ENCODE data around the gene XCR1. TPM values are rescaled to one million over a fixed set of nuclear protein-coding genes. Genes with fewer than 3 reads are reported as not detected.

XCR1 gene
- total and polyA plus RNA-seq, 2 donors (not counting 1 experiment from before 2014, with no cell fraction given): 0.01 TPM; not detected in 1

GRCh38 chr3:45994419-45995235, 32.7 kb downstream of the XCR1 start:
- Histone ChIP-seq H4K20me1 (ENCODE audit: control insufficient read depth, insufficient read depth, low read length, poor library complexity, severe bottlenecking) (no peaks in the 10 kb centered on the region), H3K79me2 (ENCODE audit: control insufficient read depth, insufficient read depth, low read length) (peaks cover 31% of the 10 kb centered on the region), H3K27me3 (replicated peaks in 1 of 4; ENCODE audit: control extremely low read depth in 1 of 4, control insufficient read depth in 3 of 4, insufficient read depth in 4 of 4, low read length in 3 of 4) (peaks cover 0 to 4% (median 1%) of the 10 kb centered on the region in 4 experiments), H2AFZ (ENCODE audit: insufficient read depth, low read depth, low read length, poor library complexity, severe bottlenecking) (peak overlapping the region; percentile 90), H3K9ac (ENCODE audit: low read length) (peak overlapping the region; percentile 94), H3K4me1 (ENCODE audit: control insufficient read depth in 2 of 2, insufficient read depth in 2 of 2, low read length in 2 of 2) (peaks cover 25 to 49% of the 10 kb centered on the region in 2 donors), H3K27ac (ENCODE audit: low read length in 2 of 2) (peak overlapping the region; percentile 88 to 92), H3K4me2 (replicated peaks; ENCODE audit: low read depth, low read length, poor library complexity, severe bottlenecking) (peak overlapping the region; percentile 95), H3K9me3 (ENCODE audit: control extremely low read depth in 1 of 3, control insufficient read depth in 2 of 3, insufficient read depth in 1 of 3, low read length in 2 of 3) (no peaks in the 10 kb centered on the region), H3K36me3 (replicated peaks in 1 of 2; ENCODE audit: control extremely low read depth in 1 of 2, control insufficient read depth in 1 of 2, extremely low read depth in 1 of 2, insufficient read depth in 2 of 2, low read length in 1 of 2) (no peaks in the 10 kb centered on the region), H3K4me3 (ENCODE audit: control extremely low read depth in 1 of 5, extremely low read depth in 1 of 5, insufficient read depth in 1 of 5, low read depth in 2 of 5, low read length in 4 of 5) (peak overlapping the region; percentile 62 to 98 (median 92))
- ChIA-PET POLR2A (interaction anchor here (0.6 kb wide), 2 partner anchors 33 to 35 kb away, joined by 4 to 7 read pairs; no protein-coding TSS in a partner anchor), CTCF (interaction anchor here (1.0 to 1.7 kb wide), 3 partner anchors 13 to 383 kb away, joined by 3 to 5 read pairs (median 3); no protein-coding TSS in a partner anchor)
- TF ChIP-seq CTCF (IDR thresholded peaks at IDR 0.05): no peak
- no peak for TF ChIP-seq EZH2 (IDR thresholded peaks at IDR 0.05; ENCODE audit: borderline replicate concordance, insufficient read depth, low read depth, low read length, poor library complexity, severe bottlenecking)
- H3K4me1 Mint-ChIP-seq: peaks cover 44% of the 10 kb centered on the region
- intact Hi-C loops (cut with micrococcal nuclease): loop anchor here (1.0 to 5.0 kb wide), 2 partner anchors 152 to 1483 kb away; partner anchors contain the start of genes LZTFL1 and SCAP
- peak overlapping the region; percentile 89 for H3K4me3 Mint-ChIP-seq
- 2% methylated on average over 9 of the region's 16 CpGs for WGBS (ENCODE audit: insufficient coverage)
- DNase-seq: no peak
- ATAC-seq (ENCODE audit: low read depth): no peak
- peak overlapping the region; percentile 92 for H3K27ac Mint-ChIP-seq
- no peaks in the 10 kb centered on the region for H3K9me3 Mint-ChIP-seq (ENCODE audit: insufficient read depth)
- H3K27me3 Mint-ChIP-seq: no peaks in the 10 kb centered on the region

Data from B cell (primary cell).